ENCODE results near the gene KHDRBS2. TPM values are rescaled to one million over a fixed set of nuclear protein-coding genes. Genes with fewer than 3 reads are reported as not detected.

Gene KHDRBS2
- not detected for polyA plus RNA-seq (2012; ENCODE audit: insufficient read length, low read depth)

- TF ChIP-seq REST (IDR thresholded peaks at IDR 0.05; ENCODE audit: insufficient read depth in 1 of 2, low read depth in 2 of 2, low read length in 2 of 2) = no peak
- TF ChIP-seq FOXP2 (optimal IDR thresholded peaks at IDR 0.05; ENCODE audit: borderline replicate concordance, extremely low read depth, extremely low read length, insufficient read depth) = no peak
- TF ChIP-seq TAF1 (IDR thresholded peaks at IDR 0.05; ENCODE audit: borderline replicate concordance, insufficient read depth, low read length) = no peak
- TF ChIP-seq POLR2AphosphoS5 (IDR thresholded peaks at IDR 0.05; ENCODE audit: low read depth, low read length) = no peak
- TF ChIP-seq SIN3A (IDR thresholded peaks at IDR 0.05; ENCODE audit: borderline replicate concordance, insufficient read depth, low read length) = no peak
These were observed at the start of gene KHDRBS2 for GRCh38 chr6:62285612-62286469. KHDRBS2 (minus strand) TSS chr6:62286225.

GRCh38 chr6:62328607-62329006 is 42.6 kb upstream of the KHDRBS2 start:
- no peak for TF ChIP-seq SIN3A (IDR thresholded peaks at IDR 0.05; ENCODE audit: borderline replicate concordance, insufficient read depth, low read length)
- TF ChIP-seq POLR2AphosphoS5 (IDR thresholded peaks at IDR 0.05; ENCODE audit: low read depth, low read length) = no peak
- TF ChIP-seq TAF1 (IDR thresholded peaks at IDR 0.05; ENCODE audit: borderline replicate concordance, insufficient read depth, low read length) = no peak
- TF ChIP-seq REST (IDR thresholded peaks at IDR 0.05; ENCODE audit: insufficient read depth in 1 of 2, low read depth in 2 of 2, low read length in 2 of 2) = no peak
- no peak for TF ChIP-seq FOXP2 (optimal IDR thresholded peaks at IDR 0.05; ENCODE audit: borderline replicate concordance, extremely low read depth, extremely low read length, insufficient read depth)

GRCh38 chr6:62324834-62325233 is 38.8 kb upstream of the KHDRBS2 start:
- no peak for TF ChIP-seq REST (IDR thresholded peaks at IDR 0.05; ENCODE audit: insufficient read depth in 1 of 2, low read depth in 2 of 2, low read length in 2 of 2)
- no peak for TF ChIP-seq FOXP2 (optimal IDR thresholded peaks at IDR 0.05; ENCODE audit: borderline replicate concordance, extremely low read depth, extremely low read length, insufficient read depth)
- no peak for TF ChIP-seq TAF1 (IDR thresholded peaks at IDR 0.05; ENCODE audit: borderline replicate concordance, insufficient read depth, low read length)
- no peak for TF ChIP-seq SIN3A (IDR thresholded peaks at IDR 0.05; ENCODE audit: borderline replicate concordance, insufficient read depth, low read length)
- no peak for TF ChIP-seq POLR2AphosphoS5 (IDR thresholded peaks at IDR 0.05; ENCODE audit: low read depth, low read length)

- TF ChIP-seq SIN3A (IDR thresholded peaks at IDR 0.05; ENCODE audit: borderline replicate concordance, insufficient read depth, low read length) (no peak), POLR2AphosphoS5 (IDR thresholded peaks at IDR 0.05; ENCODE audit: low read depth, low read length) (no peak), TAF1 (IDR thresholded peaks at IDR 0.05; ENCODE audit: borderline replicate concordance, insufficient read depth, low read length) (no peak), REST (IDR thresholded peaks at IDR 0.05; ENCODE audit: insufficient read depth in 1 of 2, low read depth in 2 of 2, low read length in 2 of 2) (no peak), FOXP2 (optimal IDR thresholded peaks at IDR 0.05; ENCODE audit: borderline replicate concordance, extremely low read depth, extremely low read length, insufficient read depth) (no peak)
These were observed 37.9 kb upstream of the KHDRBS2 start for GRCh38 chr6:62323818-62324431.

All from PFSK-1 (cell line).